CD14-positive monocyte (primary cell): ENCODE results near the gene ACACA. TPM values are rescaled to one million over a fixed set of nuclear protein-coding genes. Genes with fewer than 3 reads are reported as not detected.

Experiments
- DNase-seq, 3 donors: peaks; one replicate each; pipeline ENCODE4 v3.0.0-alpha.2; 2011 to 2022
- H2AFZ ChIP-seq: 2 replicates; pipeline ENCODE4 v1.6.0; 2012; ENCODE audit warnings: mild to moderate bottlenecking, low read depth, low read length, inconsistent platforms; ENCODE audit not compliant: insufficient read depth, poor library complexity, severe bottlenecking
- H3K27ac ChIP-seq, 2 donors: 1 replicate in 1 of 2; 2 replicates in 1 of 2; pipeline ENCODE4 v1.5.1; 2012 to 2013; ENCODE audit warnings: low read length in 2 of 2, control low read depth in 1 of 2, inconsistent platforms in 1 of 2, low read depth in 1 of 2, mild to moderate bottlenecking in 1 of 2
- H3K27me3 ChIP-seq, 2 donors: one replicate each; pipeline versions ENCODE4 v1.6.0 to v1.6.1; 2011 to 2013; ENCODE audit warnings: low read length in 2 of 2; ENCODE audit not compliant: control insufficient read depth in 2 of 2, insufficient read depth in 2 of 2
- H3K36me3 ChIP-seq, 2 donors: replicated peaks in 1 of 2; 1 replicate in 1 of 2; 2 replicates in 1 of 2; pipeline versions ENCODE4 v1.5.1 to v1.6.1; 2012 to 2013; ENCODE audit warnings: low read length in 2 of 2, control low read depth in 1 of 2, inconsistent platforms in 1 of 2, mild to moderate bottlenecking in 1 of 2; ENCODE audit not compliant: insufficient read depth in 2 of 2, control insufficient read depth in 1 of 2
- H3K4me1 ChIP-seq, 2 donors: 1 replicate in 1 of 2; 2 replicates in 1 of 2; pipeline versions ENCODE4 v1.5.1 to v1.6.1; 2012 to 2013; ENCODE audit warnings: low read length in 2 of 2, control low read depth in 1 of 2, inconsistent platforms in 1 of 2, mild to moderate bottlenecking in 1 of 2, moderate library complexity in 1 of 2; ENCODE audit not compliant: insufficient read depth in 2 of 2, control insufficient read depth in 1 of 2
- H3K4me2 ChIP-seq: replicated peaks from 2 replicates; pipeline ENCODE3; 2012; ENCODE audit warnings: low read length, moderate library complexity, mild to moderate bottlenecking; ENCODE audit not compliant: poor library complexity, severe bottlenecking; ENCODE audit errors: extremely low read depth
- H3K4me3 ChIP-seq, 3 experiments: fragments of 200-600 bp in 1 of 3; sonication (generic) in 1 of 3; replicated peaks in 1 of 3; 1 replicate in 2 of 3; 2 replicates in 1 of 3; pipeline ENCODE4 v1.5.1; 2011 to 2013; ENCODE audit warnings: low read length in 3 of 3, mild to moderate bottlenecking in 3 of 3, control low read depth in 2 of 3, low read depth in 2 of 3, inconsistent platforms in 1 of 3, moderate library complexity in 1 of 3
- H3K79me2 ChIP-seq: 2 replicates; pipeline ENCODE4 v1.6.0; 2012; ENCODE audit warnings: mild to moderate bottlenecking, control low read depth, inconsistent platforms, low read length, moderate library complexity; ENCODE audit not compliant: insufficient read depth
- H3K9ac ChIP-seq: 2 replicates; pipeline ENCODE4 v1.6.0; 2017; ENCODE audit warnings: low read length, mild to moderate bottlenecking; ENCODE audit not compliant: insufficient read depth, poor library complexity, severe bottlenecking
- H3K9me3 ChIP-seq, 2 donors: replicated peaks in 1 of 2; 1 replicate in 1 of 2; 2 replicates in 1 of 2; pipeline versions ENCODE4 v1.5.1 to v1.6.1; 2012 to 2013; ENCODE audit warnings: low read length in 2 of 2, control low read depth in 1 of 2; ENCODE audit not compliant: control insufficient read depth in 1 of 2, insufficient read depth in 1 of 2
- H4K20me1 ChIP-seq: 2 replicates; pipeline ENCODE4 v1.6.0; 2012; ENCODE audit warnings: mild to moderate bottlenecking, low read length, control low read depth, moderate library complexity; ENCODE audit not compliant: insufficient read depth
- H3K27ac Mint-ChIP-seq, 7 donors: one replicate each; pipeline ENCODE4 v1.8.0; 2020; ENCODE audit warnings: mild to moderate bottlenecking in 7 of 7, mixed read lengths in 7 of 7, moderate library complexity in 6 of 7, inconsistent platforms in 2 of 7
- H3K27me3 Mint-ChIP-seq, 3 donors: one replicate each; pipeline ENCODE4 v1.8.0; 2021 to 2022; ENCODE audit warnings: low read depth in 3 of 3, mild to moderate bottlenecking in 3 of 3, mixed read lengths in 3 of 3, moderate library complexity in 3 of 3, inconsistent platforms in 1 of 3
- H3K36me3 Mint-ChIP-seq, 2 donors: one replicate each; pipeline ENCODE4 v1.8.0; 2020; ENCODE audit warnings: mixed read lengths in 2 of 2, inconsistent platforms in 1 of 2, mild to moderate bottlenecking in 1 of 2
- H3K4me1 Mint-ChIP-seq: one replicate; pipeline ENCODE4 v1.8.0; 2020; ENCODE audit warnings: mild to moderate bottlenecking, mixed read lengths
- H3K4me3 Mint-ChIP-seq, 2 donors: one replicate each; pipeline ENCODE4 v1.8.0; 2020; ENCODE audit warnings: mild to moderate bottlenecking in 2 of 2, mixed read lengths in 2 of 2, moderate library complexity in 1 of 2
- H3K9me3 Mint-ChIP-seq, 7 donors: one replicate each; pipeline ENCODE4 v1.8.0; 2020 to 2022; ENCODE audit warnings: mixed read lengths in 7 of 7, mild to moderate bottlenecking in 6 of 7, moderate library complexity in 6 of 7, inconsistent platforms in 2 of 7
- WGBS: methylation state at CpG from one replicate; pipeline ENCODE4 v1.1.5; 2013; ENCODE audit warnings: missing lambda C conversion rate; ENCODE audit not compliant: insufficient coverage; 5-methylcytosine and 5-hydroxymethylcytosine counted together
- intact Hi-C, 2 donors: fragments of 100-400 bp; cut with micrococcal nuclease; formaldehyde crosslinking; loops; one replicate each; pipeline versions ENCODE4 v1.15.0 to v1.15.1; 2023
- polyA plus RNA-seq, 3 donors: library from polyadenylated mRNA; depleted of rRNA in 1 of 3; unstranded in 2 of 3; stranded (reverse) in 1 of 3; fragments of 300-500 nt in 2 of 3; fragments of >200 nt in 1 of 3; fragmentation: Illumina TruSeq in 2 of 3; gene quantifications; 1 replicate in 2 of 3; 2 replicates in 1 of 3; pipeline ENCODE4 v1.2.3, GENCODE V29; 2012 to 2021
- TF ChIP-seq, protein P1 (sequence below): fragments of 200-600 bp; IDR thresholded peaks from one replicate; pipeline ENCODE4 v1.8.0; 2022; ENCODE audit warnings: antibody characterized with exemption, mild to moderate bottlenecking

ACACA gene
- polyA plus RNA-seq, 3 donors, result 3.5 to 4.6 (median 3.8) TPM

DNA sequence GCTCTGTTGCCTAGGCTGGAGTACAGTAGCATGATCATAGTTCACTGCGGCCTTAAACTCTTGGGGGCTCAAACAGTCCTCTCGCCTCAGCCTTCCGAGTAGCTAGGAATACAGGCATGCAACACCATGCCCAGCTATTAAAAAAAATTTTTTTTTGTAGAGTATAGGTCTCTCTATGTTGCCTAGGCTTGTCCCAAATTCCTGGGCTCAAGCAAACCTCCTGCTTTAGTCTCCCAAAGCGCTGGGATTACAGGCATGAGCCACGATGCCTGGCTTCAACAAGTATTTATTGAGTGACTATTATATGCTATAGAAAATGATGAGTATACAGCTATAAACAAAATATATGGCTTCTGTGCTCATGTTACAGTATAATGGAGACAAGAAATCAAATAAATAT is 97.6 kb downstream of the ACACA start:
- Mint-ChIP-seq H3K4me3 (no peak overlapping the region), H3K27me3 (peaks cover 0 to 1% (median 0%) of the 10 kb centered on the region in 3 donors), H3K9me3 (peaks cover 0 to 2% (median 0%) of the 10 kb centered on the region in 7 donors), H3K27ac (no peak overlapping the region), H3K36me3 (no peaks in the 10 kb centered on the region), H3K4me1 (peaks cover 8% of the 10 kb centered on the region)
- no peaks in the 10 kb centered on the region for H3K79me2 ChIP-seq
- no peaks in the 10 kb centered on the region for H3K36me3 ChIP-seq
- TF ChIP-seq, protein P1, sequence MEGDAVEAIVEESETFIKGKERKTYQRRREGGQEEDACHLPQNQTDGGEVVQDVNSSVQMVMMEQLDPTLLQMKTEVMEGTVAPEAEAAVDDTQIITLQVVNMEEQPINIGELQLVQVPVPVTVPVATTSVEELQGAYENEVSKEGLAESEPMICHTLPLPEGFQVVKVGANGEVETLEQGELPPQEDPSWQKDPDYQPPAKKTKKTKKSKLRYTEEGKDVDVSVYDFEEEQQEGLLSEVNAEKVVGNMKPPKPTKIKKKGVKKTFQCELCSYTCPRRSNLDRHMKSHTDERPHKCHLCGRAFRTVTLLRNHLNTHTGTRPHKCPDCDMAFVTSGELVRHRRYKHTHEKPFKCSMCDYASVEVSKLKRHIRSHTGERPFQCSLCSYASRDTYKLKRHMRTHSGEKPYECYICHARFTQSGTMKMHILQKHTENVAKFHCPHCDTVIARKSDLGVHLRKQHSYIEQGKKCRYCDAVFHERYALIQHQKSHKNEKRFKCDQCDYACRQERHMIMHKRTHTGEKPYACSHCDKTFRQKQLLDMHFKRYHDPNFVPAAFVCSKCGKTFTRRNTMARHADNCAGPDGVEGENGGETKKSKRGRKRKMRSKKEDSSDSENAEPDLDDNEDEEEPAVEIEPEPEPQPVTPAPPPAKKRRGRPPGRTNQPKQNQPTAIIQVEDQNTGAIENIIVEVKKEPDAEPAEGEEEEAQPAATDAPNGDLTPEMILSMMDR, result no peak
- no peaks in the 10 kb centered on the region for H3K4me1 ChIP-seq
- no peak overlapping the region for H3K27ac ChIP-seq
- H4K20me1 ChIP-seq, result no peaks in the 10 kb centered on the region
- no peaks in the 10 kb centered on the region for H3K27me3 ChIP-seq
- DNase-seq, result no peak
- H3K9me3 ChIP-seq, result no peaks in the 10 kb centered on the region
- no peak overlapping the region for H2AFZ ChIP-seq
- no peak overlapping the region for H3K9ac ChIP-seq
- H3K4me3 ChIP-seq, result no peak overlapping the region
- no peak overlapping the region for H3K4me2 ChIP-seq
- intact Hi-C loops, result no loop called here
- 100% methylated on average over 1 of the region's 5 CpGs for WGBS

DNA sequence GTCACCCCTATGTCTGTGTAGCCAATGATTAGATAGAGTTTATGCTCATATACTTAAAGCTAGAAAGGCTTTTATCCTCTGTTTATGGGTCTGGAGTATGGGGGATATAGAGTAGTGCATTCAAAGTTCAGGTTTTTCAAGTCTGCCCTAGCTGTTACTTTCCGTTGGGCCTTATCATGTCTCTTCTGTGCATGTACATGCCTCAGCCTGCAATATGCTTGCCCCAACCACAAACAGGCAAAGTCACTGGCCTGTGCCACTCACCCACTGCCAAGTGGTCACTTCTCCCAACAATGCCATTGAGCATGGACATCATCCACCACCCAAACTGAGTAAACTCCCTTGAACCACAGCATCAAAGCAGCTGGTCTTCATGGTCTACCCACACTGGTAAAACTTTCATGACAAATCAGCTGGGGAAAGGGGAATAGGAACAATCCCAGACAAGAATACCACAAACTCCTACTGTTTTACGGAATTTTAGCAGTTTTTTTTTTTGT is 101.2 kb downstream of the ACACA start:
- H3K27ac Mint-ChIP-seq, result no peak overlapping the region
- Histone ChIP-seq H3K9me3 (no peaks in the 10 kb centered on the region), H3K4me3 (no peak overlapping the region), H3K9ac (no peak overlapping the region), H3K4me1 (no peaks in the 10 kb centered on the region), H3K27ac (no peak overlapping the region), H3K27me3 (no peaks in the 10 kb centered on the region), H4K20me1 (no peaks in the 10 kb centered on the region), H3K4me2 (no peak overlapping the region), H3K36me3 (no peaks in the 10 kb centered on the region), H2AFZ (no peak overlapping the region), H3K79me2 (no peaks in the 10 kb centered on the region)
- no peak overlapping the region for H3K4me3 Mint-ChIP-seq
- intact Hi-C loops, result no loop called here
- peaks cover 3 to 5% of the 10 kb centered on the region in 2 donors for H3K36me3 Mint-ChIP-seq
- no peak for DNase-seq
- H3K9me3 Mint-ChIP-seq, result peaks cover 0 to 2% (median 0%) of the 10 kb centered on the region in 7 donors
- H3K27me3 Mint-ChIP-seq, result peaks cover 0 to 2% (median 0%) of the 10 kb centered on the region in 3 donors
- WGBS, result 100% methylated on average over 1 of the region's 2 CpGs
- TF ChIP-seq, protein P1, result no peak
- no peaks in the 10 kb centered on the region for H3K4me1 Mint-ChIP-seq
